HTR-8/SVneo (cell line): Measurements from ENCODE around the gene TUT1.
A peak's percentile ranks its signal among the peaks of the same experiment; 100 is the strongest.
"Not testable (repeated sequence)": the region's sequence is repeated elsewhere in the genome, so short reads cannot be mapped to it uniquely, and the experiment has no call there.

ENCODE experiments used
- DNase-seq: peaks from one replicate; pipeline ENCODE4 v3.0.0; 2011; ENCODE audit warnings: low spot score, mixed read lengths; ENCODE audit not compliant: insufficient read length
- FAIRE-seq: peaks from 2 replicates; lab custom pipeline; 2011; peaks lifted over from hg19 to GRCh38; lab: Jason Lieb, UNC

Gene TUT1, protein sequence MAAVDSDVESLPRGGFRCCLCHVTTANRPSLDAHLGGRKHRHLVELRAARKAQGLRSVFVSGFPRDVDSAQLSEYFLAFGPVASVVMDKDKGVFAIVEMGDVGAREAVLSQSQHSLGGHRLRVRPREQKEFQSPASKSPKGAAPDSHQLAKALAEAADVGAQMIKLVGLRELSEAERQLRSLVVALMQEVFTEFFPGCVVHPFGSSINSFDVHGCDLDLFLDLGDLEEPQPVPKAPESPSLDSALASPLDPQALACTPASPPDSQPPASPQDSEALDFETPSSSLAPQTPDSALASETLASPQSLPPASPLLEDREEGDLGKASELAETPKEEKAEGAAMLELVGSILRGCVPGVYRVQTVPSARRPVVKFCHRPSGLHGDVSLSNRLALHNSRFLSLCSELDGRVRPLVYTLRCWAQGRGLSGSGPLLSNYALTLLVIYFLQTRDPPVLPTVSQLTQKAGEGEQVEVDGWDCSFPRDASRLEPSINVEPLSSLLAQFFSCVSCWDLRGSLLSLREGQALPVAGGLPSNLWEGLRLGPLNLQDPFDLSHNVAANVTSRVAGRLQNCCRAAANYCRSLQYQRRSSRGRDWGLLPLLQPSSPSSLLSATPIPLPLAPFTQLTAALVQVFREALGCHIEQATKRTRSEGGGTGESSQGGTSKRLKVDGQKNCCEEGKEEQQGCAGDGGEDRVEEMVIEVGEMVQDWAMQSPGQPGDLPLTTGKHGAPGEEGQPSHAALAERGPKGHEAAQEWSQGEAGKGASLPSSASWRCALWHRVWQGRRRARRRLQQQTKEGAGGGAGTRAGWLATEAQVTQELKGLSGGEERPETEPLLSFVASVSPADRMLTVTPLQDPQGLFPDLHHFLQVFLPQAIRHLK

GRCh38 chr11:62591448-62592145 lies at the start of gene TUT1:
TSS of gene TUT1 (minus strand) at chr11:62591523. CDS start at chr11:62591485, 38 bp downstream.
- FAIRE-seq (peak; percentile 16), DNase-seq (peak; percentile 95)

DNA sequence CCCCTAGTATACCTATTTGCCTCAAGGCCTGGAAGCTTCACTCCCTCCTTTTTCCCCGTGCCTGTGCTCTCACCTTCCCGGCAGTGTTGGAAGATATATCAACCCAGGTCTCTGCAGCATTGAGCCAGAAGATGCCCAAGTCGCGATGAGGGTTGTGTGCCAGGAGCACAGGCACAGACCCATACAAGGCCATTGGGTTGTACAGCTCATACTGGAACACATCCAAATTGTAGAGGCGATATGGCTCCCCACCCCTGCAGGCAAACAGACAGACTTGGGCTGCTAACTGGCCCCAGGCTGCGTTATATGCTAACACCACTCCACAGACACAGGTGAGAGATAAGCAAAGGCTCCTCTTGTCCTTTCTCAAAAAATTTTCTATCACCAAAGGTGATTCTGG lies 41.2 kb upstream of the TUT1 start:
- FAIRE-seq (no peak), DNase-seq (no peak)

- DNase-seq (no peak), FAIRE-seq (no peak)
Measured at GRCh38 chr11:62627713-62628112, 36.4 kb upstream of the TUT1 start.

DNA sequence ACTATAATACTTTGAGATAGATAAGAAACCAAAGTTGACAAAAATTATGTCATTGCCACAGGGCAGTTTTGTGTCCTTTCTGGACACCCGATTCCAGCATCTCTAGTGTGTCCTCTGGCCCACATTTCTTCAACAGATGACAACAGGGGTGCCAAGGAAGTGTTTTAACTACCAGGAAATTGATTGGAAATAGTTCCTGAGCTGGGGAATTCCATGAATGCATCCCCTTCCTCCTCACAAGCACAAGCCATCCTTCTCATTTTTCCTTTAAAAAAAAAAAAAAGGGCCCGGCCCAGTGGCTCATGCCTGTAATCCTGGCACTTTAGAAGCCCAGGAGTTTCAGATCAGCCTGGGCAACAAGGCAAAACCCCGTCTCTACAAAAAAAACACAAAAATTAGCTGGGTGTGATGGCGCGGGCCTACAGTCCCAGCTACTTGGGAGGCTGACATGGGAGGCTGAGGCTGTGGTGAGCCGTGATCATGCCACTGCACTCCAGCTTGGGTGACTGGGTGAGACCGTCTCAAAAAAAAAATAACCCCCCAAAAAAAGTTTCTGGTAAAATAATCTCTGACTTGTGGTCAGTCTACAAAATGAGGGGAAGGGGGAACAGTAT lies 31.3 kb upstream of the TUT1 start:
- FAIRE-seq (no peak), DNase-seq (no peak)

- DNase-seq = peak; percentile 99
- peak; percentile 58 for FAIRE-seq
Measured at GRCh38 chr11:62621567-62622470, 30.5 kb upstream of the TUT1 start, which contains the start of gene B3GAT3. TSS of gene B3GAT3 (minus strand) at chr11:62621986. CDS start at chr11:62621947, 39 bp downstream.

DNA sequence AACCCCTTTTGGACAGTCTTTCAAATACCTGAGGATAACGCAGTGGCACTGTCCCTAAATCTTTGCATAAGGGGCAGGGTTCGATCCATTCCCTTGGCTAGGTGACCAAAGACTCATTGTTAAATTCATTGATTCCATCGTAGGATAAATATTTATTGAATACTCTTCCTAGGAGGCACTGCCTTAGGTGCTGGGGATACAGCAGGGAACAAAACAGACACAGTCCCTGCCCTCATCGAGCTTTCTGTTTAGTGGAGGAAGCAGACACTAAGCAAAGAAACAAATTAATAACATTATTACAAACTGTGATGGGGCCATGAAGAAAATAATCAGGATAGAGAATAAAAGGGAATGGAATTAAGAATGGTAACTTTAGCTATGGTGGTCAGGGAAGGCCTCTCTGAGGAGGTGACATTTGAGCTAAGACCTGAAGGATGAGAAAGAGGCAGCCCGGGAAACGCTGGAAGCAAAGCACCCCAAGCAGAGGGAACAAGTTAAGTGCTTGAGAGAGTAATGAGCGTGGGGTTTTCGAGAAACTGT lies 29.8 kb upstream of the TUT1 start:
- no peak for FAIRE-seq
- DNase-seq = no peak

DNA sequence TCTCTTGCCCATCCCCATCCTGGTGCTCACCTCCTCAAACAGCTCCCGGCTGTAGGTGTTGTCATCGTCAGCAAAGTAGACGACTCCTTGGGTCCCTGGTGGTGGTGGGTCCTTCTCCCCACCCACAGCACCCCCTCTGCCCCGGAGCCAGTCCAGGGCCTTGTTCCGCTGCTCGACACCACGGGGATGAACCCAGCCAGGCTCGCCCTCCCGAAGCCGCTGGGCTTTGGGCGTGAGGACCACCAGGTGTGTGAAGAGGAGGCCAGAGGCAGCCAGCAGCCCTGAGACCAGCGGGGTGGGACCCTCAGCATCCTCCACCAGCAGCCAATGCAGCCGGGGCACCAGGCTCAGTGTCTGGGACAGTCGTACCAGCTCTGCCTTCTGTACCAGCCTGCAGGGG lies 25.6 kb upstream of the TUT1 start:
- FAIRE-seq = not testable (repeated sequence)

GRCh38 chr11:62615521-62615920 lies 24.2 kb upstream of the TUT1 start:
- DNase-seq (no peak), FAIRE-seq (no peak)

More for the DNA sequence above, 25.6 kb upstream of the TUT1 start:
- not testable (repeated sequence) for DNase-seq

DNA sequence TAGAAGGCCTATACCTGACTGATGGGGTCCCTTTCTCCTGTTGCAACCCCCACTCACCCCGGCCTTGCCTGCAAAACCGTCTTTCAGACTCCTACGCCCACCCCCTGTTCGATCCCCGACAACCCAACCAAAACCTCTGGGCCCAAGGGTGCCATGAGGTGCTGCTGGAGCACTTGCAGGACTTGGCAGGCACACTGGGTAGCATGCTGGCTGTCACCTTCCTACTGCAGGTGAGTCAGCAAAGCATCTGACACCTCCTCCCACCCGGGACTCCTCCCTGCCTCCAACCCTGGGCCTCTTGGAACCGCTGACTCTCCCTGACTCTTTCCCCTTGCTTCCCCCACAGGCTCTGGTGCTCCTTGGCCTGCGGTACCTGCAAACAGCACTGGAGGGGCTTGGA lies 23.0 kb upstream of the TUT1 start:
- DNase-seq = no peak
- FAIRE-seq = no peak

DNA sequence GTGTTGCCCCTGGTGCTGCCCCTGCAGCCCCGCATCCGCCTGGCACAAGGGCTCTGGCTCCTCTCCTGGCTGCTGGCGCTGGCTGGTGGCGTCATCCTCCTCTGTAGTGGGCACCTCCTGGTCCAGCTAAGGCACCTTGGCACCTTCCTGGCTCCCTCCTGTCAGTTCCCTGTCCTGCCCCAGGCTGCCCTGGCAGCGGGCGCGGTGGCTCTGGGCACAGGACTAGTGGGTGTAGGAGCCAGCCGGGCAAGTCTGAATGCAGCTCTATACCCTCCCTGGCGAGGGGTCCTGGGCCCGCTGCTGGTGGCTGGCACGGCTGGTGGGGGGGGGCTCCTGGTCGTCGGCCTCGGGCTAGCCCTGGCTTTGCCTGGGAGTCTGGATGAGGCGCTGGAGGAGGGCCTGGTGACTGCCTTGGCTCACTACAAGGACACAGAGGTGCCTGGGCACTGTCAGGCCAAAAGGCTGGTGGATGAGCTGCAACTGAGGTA lies 22.0 kb upstream of the TUT1 start:
- no peak for FAIRE-seq

GRCh38 chr11:62612366-62613290 lies 21.3 kb upstream of the TUT1 start, which contains the start of the genes EML3 and ROM1:
TSS of gene EML3 (minus strand) at chr11:62612775. CDS start at chr11:62612457, 318 bp downstream.
TSS of gene ROM1 (plus strand) at chr11:62613257. CDS start at chr11:62613282, 25 bp downstream.
- peak; percentile 69 for FAIRE-seq

More for the DNA sequence above, 22.0 kb upstream of the TUT1 start:
- no peak for DNase-seq

DNA sequence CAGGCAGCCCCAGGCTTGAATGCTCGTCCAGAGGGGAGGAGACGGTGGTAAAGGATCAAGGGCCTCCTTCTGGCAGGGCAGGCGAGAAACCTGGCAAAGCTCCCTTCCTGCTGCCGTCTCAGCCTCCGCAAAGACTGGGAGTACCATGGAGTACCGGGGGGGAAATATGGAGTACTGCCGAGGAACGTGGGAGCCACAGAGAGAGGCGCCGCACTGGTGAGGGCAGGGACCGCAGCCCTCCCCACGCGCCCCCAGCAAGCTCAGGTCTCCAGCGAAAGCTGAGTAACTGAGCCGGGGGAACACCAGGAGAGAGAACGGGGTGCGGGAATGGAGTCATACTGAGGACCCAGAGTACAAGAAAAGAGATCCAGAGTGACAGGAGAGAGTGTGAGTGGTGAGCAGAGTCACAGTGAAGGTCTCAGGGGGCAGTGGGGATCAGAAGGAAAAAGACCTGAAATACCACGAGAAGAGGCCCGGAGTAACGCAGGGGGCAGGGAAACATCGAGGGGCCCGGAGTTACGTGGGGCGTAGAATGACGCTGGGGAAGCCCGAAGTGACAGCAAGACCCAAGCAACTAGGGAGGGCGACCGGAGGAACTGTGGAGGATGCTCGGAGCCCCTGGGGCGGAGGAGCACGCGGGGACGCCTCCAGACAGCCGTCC lies 20.5 kb upstream of the TUT1 start:
- no peak for FAIRE-seq

More at GRCh38 chr11:62612366-62613290, 21.3 kb upstream of the TUT1 start, which contains the start of the genes EML3 and ROM1:
- peak; percentile 83 for DNase-seq

DNA sequence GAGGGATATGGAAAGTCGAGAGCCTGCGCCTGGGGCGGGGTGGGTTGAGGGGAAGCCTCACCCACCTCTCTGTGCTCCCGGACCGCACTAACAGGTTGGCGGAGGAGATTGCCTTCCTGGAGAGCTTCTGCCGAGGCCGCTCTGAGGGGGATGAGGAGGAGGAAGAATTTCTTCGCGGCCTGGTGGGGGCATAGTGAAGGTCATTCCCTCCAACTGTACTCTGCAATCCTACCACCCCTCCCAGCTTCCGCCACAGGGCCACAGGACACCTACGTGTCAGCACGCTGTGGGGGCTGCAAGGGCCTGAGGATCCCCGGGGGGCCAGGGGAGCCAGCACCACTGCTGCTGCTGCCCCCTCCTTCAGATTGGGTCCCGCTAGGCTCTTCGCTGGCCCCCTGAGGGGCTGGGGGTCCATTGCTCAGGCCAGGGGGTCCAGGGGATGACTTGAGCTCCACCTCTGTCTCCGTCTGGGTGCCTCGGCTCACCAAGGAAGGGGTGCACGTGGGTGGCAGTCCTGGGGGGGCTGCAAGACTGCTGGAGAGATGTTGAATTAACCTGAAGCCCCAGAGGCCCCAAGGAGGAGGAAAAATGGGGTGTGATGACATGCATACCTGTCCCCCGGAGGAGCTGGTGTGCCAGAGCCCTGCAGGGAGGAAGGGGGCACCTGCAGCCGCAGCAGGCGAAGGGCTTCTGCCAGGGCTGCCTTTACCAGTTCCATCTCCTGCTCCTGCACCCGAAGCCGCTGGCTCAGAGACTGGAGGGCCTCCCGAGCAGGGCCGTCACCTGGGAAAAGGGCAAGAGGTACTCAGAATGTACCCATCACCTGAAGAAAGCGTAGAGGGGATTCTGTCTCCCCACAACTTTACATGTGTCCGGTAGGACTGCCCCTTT lies 19.7 kb upstream of the TUT1 start:
- DNase-seq (no peak), FAIRE-seq (no peak)

More for the DNA sequence above, 20.5 kb upstream of the TUT1 start:
- DNase-seq = no peak

DNA sequence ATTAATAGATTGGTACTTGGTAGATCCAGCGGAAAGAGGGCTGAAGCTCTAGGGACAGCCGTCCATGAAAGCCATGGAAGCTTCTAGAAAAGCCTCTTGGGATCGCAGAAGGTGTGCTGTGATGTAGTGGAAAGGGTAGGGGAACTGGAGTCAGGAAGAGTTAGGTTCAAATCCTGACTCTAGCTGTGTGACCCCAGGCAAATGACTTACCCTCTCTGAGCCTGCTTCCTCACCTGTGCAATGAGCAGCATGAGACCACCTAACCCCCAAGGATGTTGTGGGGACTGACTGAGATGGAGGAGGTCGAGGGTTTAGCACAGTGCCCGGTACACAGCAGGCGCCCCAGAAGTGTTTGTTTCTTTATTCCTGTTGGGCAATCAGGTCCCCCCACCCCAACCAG lies 19.1 kb upstream of the TUT1 start:
- FAIRE-seq (no peak), DNase-seq (no peak)

DNA sequence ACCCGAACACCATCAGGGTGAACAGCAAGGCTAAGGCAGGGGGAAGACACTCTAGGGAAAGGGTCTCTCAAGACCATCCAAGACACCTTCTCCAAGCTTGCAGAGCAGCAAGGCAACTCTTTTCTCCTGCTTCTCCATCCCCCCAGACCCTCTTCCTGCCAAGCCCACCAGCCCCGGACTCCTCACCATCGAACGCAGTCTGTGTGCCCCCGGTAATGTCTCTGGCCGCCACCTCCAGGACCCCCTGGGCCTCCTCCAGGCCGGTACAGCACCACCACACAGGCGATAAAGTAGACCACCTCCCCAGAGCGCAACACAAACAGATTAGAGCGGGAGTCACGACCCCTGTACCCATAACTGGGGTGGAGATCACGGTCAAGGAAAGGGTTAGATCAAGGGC lies 17.5 kb upstream of the TUT1 start:
- DNase-seq (no peak), FAIRE-seq (no peak)

DNA sequence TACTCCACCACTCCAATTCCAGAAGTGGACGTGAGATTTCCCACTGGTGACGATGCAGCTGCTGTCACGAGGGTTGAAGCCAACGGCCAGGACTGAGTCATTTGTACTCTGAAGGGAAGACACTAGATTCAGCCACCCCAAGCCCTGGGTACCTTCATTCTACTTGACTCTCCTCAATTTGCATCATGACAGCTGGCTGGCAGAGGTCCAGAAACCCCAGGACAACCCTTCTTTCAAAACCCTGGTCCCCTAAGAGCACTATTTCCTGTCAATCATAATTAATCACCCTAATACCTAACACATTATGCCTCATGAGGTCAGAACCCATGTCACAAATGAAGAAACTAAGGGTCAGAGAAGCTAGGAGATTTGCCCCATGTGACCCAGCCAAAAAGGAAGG lies 16.4 kb upstream of the TUT1 start:
- no peak for DNase-seq
- no peak for FAIRE-seq
